ENCODE measurements around the gene PLA2G4C. TPM values are rescaled to one million over a fixed set of nuclear protein-coding genes. Genes with fewer than 3 reads are reported as not detected.
A peak's percentile ranks its signal among the peaks of the same experiment; 100 is the strongest.

Gene PLA2G4C
- total RNA-seq, 2 donors from 2014 or later = 16.7 to 35.2 TPM

DNA sequence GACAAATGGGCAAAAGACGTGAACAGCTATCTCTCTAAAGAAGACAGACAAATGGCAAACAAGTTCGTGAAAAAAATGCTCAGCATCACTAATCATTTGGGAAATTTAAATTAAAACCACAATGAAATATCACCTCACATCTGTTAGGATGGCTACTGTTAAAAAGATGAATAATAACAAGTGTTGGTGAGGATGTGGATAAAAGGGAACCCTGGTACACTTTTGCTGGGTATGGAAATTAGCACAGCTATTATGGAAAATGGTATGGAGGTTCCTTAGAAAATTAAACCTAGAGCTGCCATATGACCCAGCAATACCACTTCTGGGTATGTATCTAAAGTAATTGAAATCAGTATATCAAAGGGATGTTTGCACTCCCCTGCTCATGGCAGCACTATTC is 73.9 kb downstream of the PLA2G4C start:
- DNase-seq (ENCODE audit: low spot score in 2 of 2) (no peak), ATAC-seq (no peak)
- peaks cover 5 to 14% of the 10 kb centered on the region in 2 donors for H3K36me3 Mint-ChIP-seq
- peaks cover 12 to 13% of the 10 kb centered on the region in 2 donors for H3K9me3 Mint-ChIP-seq
- H3K27ac Mint-ChIP-seq = no peak overlapping the region

- peaks cover 5 to 8% of the 10 kb centered on the region in 2 donors for H3K36me3 Mint-ChIP-seq
- ATAC-seq = no peak
- no peak for DNase-seq (ENCODE audit: low spot score in 2 of 2)
- no peak overlapping the region for H3K27ac Mint-ChIP-seq
- H3K9me3 Mint-ChIP-seq = peaks cover 12 to 13% of the 10 kb centered on the region in 2 donors
These were observed 77.0 kb downstream of the PLA2G4C start for GRCh38 chr19:48033604-48034003.

DNA sequence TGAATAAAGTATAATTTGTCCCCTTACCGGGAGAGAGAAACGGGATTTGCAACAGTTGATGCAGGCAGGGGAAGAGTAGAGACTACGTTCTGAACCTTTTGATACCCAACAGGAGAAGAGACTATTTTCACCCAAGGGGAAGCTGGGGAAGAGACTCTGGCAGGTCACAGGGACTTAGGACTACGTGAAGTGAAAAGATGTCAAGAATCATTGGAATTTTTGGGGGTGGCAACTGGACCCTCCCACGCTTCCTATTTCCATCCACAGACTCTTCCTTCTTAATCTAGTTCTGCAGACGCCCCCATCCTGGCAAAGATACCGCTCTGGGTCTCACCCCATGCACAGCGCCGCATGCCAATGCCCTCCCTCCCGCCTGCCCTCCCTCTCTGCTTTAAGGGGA is 80.5 kb downstream of the PLA2G4C start:
- H3K36me3 Mint-ChIP-seq = no peaks in the 10 kb centered on the region

DNA sequence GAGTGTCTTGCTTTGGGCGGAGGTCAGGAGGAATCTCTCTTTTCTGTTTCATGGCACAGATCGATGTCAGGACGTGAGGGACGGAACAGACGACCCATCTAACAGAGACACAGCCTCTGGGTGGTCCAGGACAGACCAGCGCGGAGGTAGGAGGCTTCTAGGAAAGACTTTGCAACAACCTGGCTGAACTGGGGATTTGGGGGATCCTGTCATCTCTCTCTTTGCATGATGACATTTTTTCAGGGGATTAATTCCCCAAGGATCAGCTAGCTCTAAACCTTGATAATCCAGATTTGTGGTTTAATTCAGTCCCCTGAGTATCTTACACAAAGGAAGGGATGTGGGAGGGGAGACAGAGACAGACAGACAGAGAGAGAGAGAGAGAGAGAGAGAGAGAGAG is 81.2 kb downstream of the PLA2G4C start:
- no peak for ATAC-seq
- no peak for DNase-seq (ENCODE audit: low spot score in 2 of 2)
- Mint-ChIP-seq H3K36me3 (no peaks in the 10 kb centered on the region), H3K9me3 (no peaks in the 10 kb centered on the region), H3K27ac (no peak overlapping the region)

More for the DNA sequence above, 80.5 kb downstream of the PLA2G4C start:
- Mint-ChIP-seq H3K9me3 (no peaks in the 10 kb centered on the region), H3K27ac (no peak overlapping the region)
- ATAC-seq (no peak), DNase-seq (ENCODE audit: low spot score in 2 of 2) (no peak)

- Mint-ChIP-seq H3K27ac (no peak overlapping the region), H3K9me3 (no peaks in the 10 kb centered on the region), H3K36me3 (no peaks in the 10 kb centered on the region)
- ATAC-seq (no peak), DNase-seq (ENCODE audit: low spot score in 2 of 2) (no peak)
These were observed 85.1 kb downstream of the PLA2G4C start for GRCh38 chr19:48025480-48025879.

DNA sequence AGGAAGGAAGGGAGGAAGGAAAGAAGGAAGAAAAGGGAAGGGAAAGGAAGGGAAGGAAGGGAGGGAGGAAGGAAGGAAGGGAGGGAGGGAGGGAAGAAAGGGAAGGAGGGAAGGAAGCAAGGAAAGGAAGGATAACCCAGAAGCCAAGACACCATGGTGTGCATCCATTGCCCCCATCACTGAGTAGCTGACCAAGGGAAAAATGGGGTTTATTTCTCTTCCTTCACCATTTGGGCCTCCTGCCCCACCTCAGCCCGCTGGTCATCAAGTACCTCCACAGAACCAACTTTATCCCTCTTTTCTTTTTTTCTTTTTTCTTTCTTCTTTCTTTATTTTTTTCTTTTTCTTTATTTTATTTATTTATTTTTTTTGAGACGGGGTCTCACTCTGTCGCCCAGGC is 87.1 kb downstream of the PLA2G4C start:
- no peak for DNase-seq (ENCODE audit: low spot score in 2 of 2)
- no peaks in the 10 kb centered on the region for H3K9me3 Mint-ChIP-seq
- H3K36me3 Mint-ChIP-seq = no peaks in the 10 kb centered on the region
- ATAC-seq = no peak
- no peak overlapping the region for H3K27ac Mint-ChIP-seq

- H3K9me3 Mint-ChIP-seq = no peaks in the 10 kb centered on the region
- H3K27ac Mint-ChIP-seq = no peak overlapping the region
- ATAC-seq (no peak), DNase-seq (ENCODE audit: low spot score in 2 of 2) (no peak)
- no peaks in the 10 kb centered on the region for H3K36me3 Mint-ChIP-seq
These were observed 87.6 kb downstream of the PLA2G4C start for GRCh38 chr19:48023011-48023410.

GRCh38 chr19:48020686-48021085 is 89.9 kb downstream of the PLA2G4C start:
- Mint-ChIP-seq H3K9me3 (no peaks in the 10 kb centered on the region), H3K27ac (no peak overlapping the region), H3K36me3 (no peaks in the 10 kb centered on the region)
- no peak for ATAC-seq
- DNase-seq (ENCODE audit: low spot score in 2 of 2) = no peak

GRCh38 chr19:48010932-48011758 is 99.5 kb downstream of the PLA2G4C start:
- DNase-seq (ENCODE audit: low spot score in 2 of 2) (no peak), ATAC-seq (no peak)
- no peaks in the 10 kb centered on the region for H3K36me3 Mint-ChIP-seq
- H3K27ac Mint-ChIP-seq = no peak overlapping the region
- H3K9me3 Mint-ChIP-seq = no peaks in the 10 kb centered on the region

DNA sequence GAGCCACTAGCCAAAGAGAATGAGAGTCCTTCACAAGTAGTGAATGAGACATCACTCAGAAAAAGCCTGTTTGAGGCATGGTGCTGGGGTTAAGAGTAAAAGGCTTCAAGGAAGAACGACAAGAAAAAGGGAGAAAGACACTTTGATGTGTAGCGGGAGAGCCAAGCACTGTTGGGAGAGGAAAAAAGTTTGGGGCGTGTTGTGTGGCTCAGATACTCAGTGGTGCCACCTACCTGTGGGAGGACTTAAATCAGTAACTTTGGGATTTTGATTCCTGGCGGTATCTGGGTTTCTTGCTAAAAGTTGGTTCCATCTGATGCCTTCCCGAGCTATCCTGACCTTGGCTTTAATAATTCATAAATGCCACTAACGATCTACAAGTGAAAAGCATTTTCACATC is 103.9 kb downstream of the PLA2G4C start:
- DNase-seq (ENCODE audit: low spot score in 2 of 2) = peak in 1 of 2 donors; percentile 10
- no peak overlapping the region for H3K27ac Mint-ChIP-seq
- H3K9me3 Mint-ChIP-seq = no peaks in the 10 kb centered on the region
- no peak for ATAC-seq
- no peaks in the 10 kb centered on the region for H3K36me3 Mint-ChIP-seq

- Mint-ChIP-seq H3K9me3 (no peaks in the 10 kb centered on the region), H3K36me3 (no peaks in the 10 kb centered on the region), H3K27ac (no peak overlapping the region)
- no peak for ATAC-seq
- DNase-seq (ENCODE audit: low spot score in 2 of 2) = no peak
These were observed 106.4 kb downstream of the PLA2G4C start for GRCh38 chr19:48004236-48004635.

- H3K36me3 Mint-ChIP-seq = no peaks in the 10 kb centered on the region
- DNase-seq (ENCODE audit: low spot score in 2 of 2) = no peak
- no peaks in the 10 kb centered on the region for H3K9me3 Mint-ChIP-seq
- ATAC-seq = no peak
- no peak overlapping the region for H3K27ac Mint-ChIP-seq
These were observed 109.8 kb downstream of the PLA2G4C start for GRCh38 chr19:48000846-48001245.

DNA sequence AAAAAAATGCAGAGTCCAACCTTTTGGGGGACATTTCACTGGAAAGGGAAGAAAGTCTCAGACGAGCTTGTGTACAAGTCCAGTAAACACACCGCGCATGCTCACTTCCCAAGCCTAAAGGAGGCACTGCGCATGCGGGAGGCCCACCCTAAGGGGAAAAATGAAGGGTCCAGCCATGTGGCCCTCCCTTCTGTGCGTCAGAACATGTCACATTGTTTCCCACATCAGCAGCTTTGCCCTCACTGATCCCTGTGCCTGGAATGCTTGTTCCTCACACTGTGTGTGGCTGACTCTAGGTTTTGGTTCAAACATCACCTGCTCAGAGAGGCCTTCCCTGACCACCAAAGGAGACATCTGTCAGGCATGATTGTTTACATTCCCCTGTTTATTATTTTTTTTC is 111.8 kb downstream of the PLA2G4C start:
- Mint-ChIP-seq H3K27ac (no peak overlapping the region), H3K36me3 (no peaks in the 10 kb centered on the region), H3K9me3 (no peaks in the 10 kb centered on the region)
- no peak for ATAC-seq
- no peak for DNase-seq (ENCODE audit: low spot score in 2 of 2)

Other genes starting within 250 kb of the PLA2G4C start
- not detected for gene SULT2A1, start 224.5 kb downstream of the PLA2G4C start, total RNA-seq
- not detected for gene BSPH1, start 118.6 kb downstream of the PLA2G4C start, total RNA-seq
- gene ELSPBP1, start 116.2 kb downstream of the PLA2G4C start, total RNA-seq = not detected
- gene CABP5, start 66.7 kb downstream of the PLA2G4C start, total RNA-seq = not detected
- gene LIG1, start 59.5 kb upstream of the PLA2G4C start, total RNA-seq = 100 to 1,000 TPM; 180 to 231 TPM
- gene ZSWIM9, start 59.9 kb upstream of the PLA2G4C start, total RNA-seq = 10 to 100 TPM in 1 of 2 donors, 1 to 10 TPM in 1; 9.0 to 10.2 TPM
- gene CARD8, start 145.1 kb upstream of the PLA2G4C start, total RNA-seq = 100 to 1,000 TPM in 1 of 2 donors, 10 to 100 TPM in 1; 99.5 to 147 TPM
- under 1 TPM in 1 of 2 donors, not detected in 1; 0.31 TPM for gene ZNF114, start 159.3 kb upstream of the PLA2G4C start, total RNA-seq
- 100 to 1,000 TPM in 1 of 2 donors, 10 to 100 TPM in 1; 55.4 to 211 TPM for gene EMP3, start 214.7 kb upstream of the PLA2G4C start, total RNA-seq

Measured in activated naive CD4-positive, alpha-beta T cell treated with anti-CD3 and anti-CD28 coated beads, Interleukin-2, amount 50 U/mL, for 72 hours (primary cell).